Tibial nerve (tissue), 3 donors: ENCODE data around the gene PRKG1.

Source experiments
- POLR2A ChIP-seq, 2 donors: fragments of 450-650 bp; IDR thresholded peaks; one replicate each; pipeline ENCODE4 v1.6.1; 2017; ENCODE audit warnings: antibody characterized with exemption in 2 of 2, mild to moderate bottlenecking in 2 of 2, moderate library complexity in 2 of 2
- TF ChIP-seq, protein P1 (sequence below), 5 experiments: fragments of 200-600 bp in 3 of 5; fragments of 450-650 bp in 2 of 5; sonication (generic) in 3 of 5; IDR thresholded peaks; one replicate each; pipeline ENCODE4 v1.5.1; 2016 to 2019; ENCODE audit warnings: antibody characterized with exemption in 5 of 5, mild to moderate bottlenecking in 3 of 5, moderate library complexity in 2 of 5

DNA sequence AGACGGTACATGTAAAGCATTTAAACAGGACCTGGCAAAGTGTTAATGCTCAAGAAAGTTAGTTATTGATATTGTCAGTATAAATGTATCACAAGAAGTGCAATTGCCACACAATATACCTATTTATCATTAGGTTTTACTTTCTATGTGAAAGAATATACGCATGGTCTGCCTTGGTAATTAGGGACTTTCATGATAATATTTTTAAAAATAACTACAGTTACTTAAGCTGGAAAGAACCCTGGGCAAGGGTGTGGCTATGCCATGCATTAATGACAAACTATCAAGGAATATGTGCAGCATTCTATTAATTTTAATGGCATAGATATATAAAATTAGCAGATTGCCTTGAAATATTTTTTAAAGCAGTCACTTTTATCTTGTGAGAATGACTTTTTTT, 433.9 kb downstream of the PRKG1 start:
- TF ChIP-seq, protein P1, sequence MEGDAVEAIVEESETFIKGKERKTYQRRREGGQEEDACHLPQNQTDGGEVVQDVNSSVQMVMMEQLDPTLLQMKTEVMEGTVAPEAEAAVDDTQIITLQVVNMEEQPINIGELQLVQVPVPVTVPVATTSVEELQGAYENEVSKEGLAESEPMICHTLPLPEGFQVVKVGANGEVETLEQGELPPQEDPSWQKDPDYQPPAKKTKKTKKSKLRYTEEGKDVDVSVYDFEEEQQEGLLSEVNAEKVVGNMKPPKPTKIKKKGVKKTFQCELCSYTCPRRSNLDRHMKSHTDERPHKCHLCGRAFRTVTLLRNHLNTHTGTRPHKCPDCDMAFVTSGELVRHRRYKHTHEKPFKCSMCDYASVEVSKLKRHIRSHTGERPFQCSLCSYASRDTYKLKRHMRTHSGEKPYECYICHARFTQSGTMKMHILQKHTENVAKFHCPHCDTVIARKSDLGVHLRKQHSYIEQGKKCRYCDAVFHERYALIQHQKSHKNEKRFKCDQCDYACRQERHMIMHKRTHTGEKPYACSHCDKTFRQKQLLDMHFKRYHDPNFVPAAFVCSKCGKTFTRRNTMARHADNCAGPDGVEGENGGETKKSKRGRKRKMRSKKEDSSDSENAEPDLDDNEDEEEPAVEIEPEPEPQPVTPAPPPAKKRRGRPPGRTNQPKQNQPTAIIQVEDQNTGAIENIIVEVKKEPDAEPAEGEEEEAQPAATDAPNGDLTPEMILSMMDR (IDR thresholded peaks at IDR 0.05) = no peak
- TF ChIP-seq POLR2A (IDR thresholded peaks at IDR 0.05) = no peak
